NCI-H2196 treated with DMSO at 0.1 percent for 48 hours (cell line): ENCODE data around the gene PRPS1.
"Not testable (repeated sequence)": the region's sequence is repeated elsewhere in the genome, so short reads cannot be mapped to it uniquely, and the experiment has no call there.

Experiments used
- DNase-seq: peaks from one replicate; lab custom pipeline; 2025; ENCODE audit not compliant: unreplicated experiment; lab: John Stamatoyannopoulos, UW

Gene PRPS1

GRCh38 chrX:107627838-107628661, at the start of gene PRPS1:
PRPS1 (plus strand) TSS chrX:107628510; CDS start chrX:107628629, 119 bp downstream.
- peak; percentile 89 for DNase-seq

GRCh38 chrX:107579956-107580355, 48.4 kb upstream of the PRPS1 start:
- no peak for DNase-seq

GRCh38 chrX:107581923-107582322, 46.4 kb upstream of the PRPS1 start:
- DNase-seq = no peak

- no peak for DNase-seq
Measured at GRCh38 chrX:107589243-107589642, 39.1 kb upstream of the PRPS1 start.

- DNase-seq = no peak
Measured at GRCh38 chrX:107596651-107597050, 31.7 kb upstream of the PRPS1 start.

GRCh38 chrX:107597264-107597663, 31.0 kb upstream of the PRPS1 start:
- no peak for DNase-seq

GRCh38 chrX:107597791-107598190, 30.5 kb upstream of the PRPS1 start:
- DNase-seq = no peak

- DNase-seq = no peak
Measured at GRCh38 chrX:107599450-107599861, 28.9 kb upstream of the PRPS1 start.

- DNase-seq = no peak
Measured at GRCh38 chrX:107600366-107600765, 27.9 kb upstream of the PRPS1 start.

GRCh38 chrX:107601326-107601725, 27.0 kb upstream of the PRPS1 start:
- no peak for DNase-seq

- no peak for DNase-seq
Measured at GRCh38 chrX:107601759-107602158, 26.6 kb upstream of the PRPS1 start.

- peak; percentile 0 for DNase-seq
Measured at GRCh38 chrX:107602694-107603239, 25.5 kb upstream of the PRPS1 start.

- no peak for DNase-seq
Measured at GRCh38 chrX:107603429-107604159, 24.7 kb upstream of the PRPS1 start.

- DNase-seq = not testable (repeated sequence)
Measured at GRCh38 chrX:107609061-107609460, 19.2 kb upstream of the PRPS1 start.

GRCh38 chrX:107610667-107611066, 17.6 kb upstream of the PRPS1 start:
- no peak for DNase-seq

- no peak for DNase-seq
Measured at GRCh38 chrX:107619885-107620322, 8.4 kb upstream of the PRPS1 start.

- DNase-seq = no peak
Measured at GRCh38 chrX:107624893-107625292, 3.4 kb upstream of the PRPS1 start.

- no peak for DNase-seq
Measured at GRCh38 chrX:107625739-107626138, 2.6 kb upstream of the PRPS1 start.

- no peak for DNase-seq
Measured at GRCh38 chrX:107626481-107626880, 1.8 kb upstream of the PRPS1 start.

- no peak for DNase-seq
Measured at GRCh38 chrX:107626916-107627315, 1.4 kb upstream of the PRPS1 start.

- no peak for DNase-seq
Measured at GRCh38 chrX:107628662-107629539, 591 bp downstream of the PRPS1 start.
